ENCODE results near the gene MSX2.

The MSX2 gene

DNA sequence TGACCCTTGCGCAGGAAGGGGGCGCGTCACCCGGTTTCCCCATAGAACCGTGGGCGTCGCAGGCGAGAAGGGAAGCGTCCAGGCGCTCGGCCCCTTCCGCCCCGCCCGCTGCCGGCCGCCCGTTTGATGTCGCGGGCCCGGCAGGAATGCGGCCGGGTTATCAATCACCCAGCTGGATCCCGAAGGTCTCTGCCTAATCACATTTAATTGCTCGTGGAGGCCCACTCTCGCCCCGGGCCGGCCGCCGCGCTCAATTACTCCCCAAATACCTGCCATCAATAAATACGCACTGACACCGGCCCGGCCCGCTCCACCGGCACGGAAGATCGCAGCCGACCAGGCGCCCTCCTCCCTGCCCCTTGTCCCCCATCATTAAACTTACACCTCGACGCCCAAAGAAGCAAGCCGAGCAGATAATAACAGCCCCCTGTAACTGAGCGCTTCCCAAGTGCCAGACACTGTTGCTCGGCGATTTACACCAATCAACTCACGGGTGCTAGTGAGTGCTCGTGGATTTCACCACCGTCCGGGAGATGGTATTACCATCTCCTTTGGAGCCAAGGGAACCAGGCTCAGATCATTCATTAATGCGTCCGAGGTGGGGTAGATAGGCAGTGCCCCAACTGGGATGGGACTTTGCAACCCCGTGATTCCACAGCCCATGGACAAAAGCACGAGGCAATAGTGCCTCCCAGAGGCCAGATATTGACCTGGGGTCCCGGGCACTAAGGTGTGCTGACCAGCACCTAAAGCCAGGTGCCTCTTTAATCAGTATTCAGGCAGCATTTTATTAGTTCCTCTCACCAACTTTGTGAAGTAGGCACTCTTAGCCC lies 11.3 kb downstream of the MSX2 start:
- DNase-seq (ENCODE audit: insufficient read length) (no peak), FAIRE-seq (no peak)
- no peak for TF ChIP-seq POLR2AphosphoS5 (IDR thresholded peaks at IDR 0.05; ENCODE audit: low read depth, low read length)
- no peak for TF ChIP-seq TAF1 (IDR thresholded peaks at IDR 0.05; ENCODE audit: borderline replicate concordance, low read depth, low read length)
- no peak for TF ChIP-seq POLR2A (IDR thresholded peaks at IDR 0.05; ENCODE audit: low read depth, low read length)

DNA sequence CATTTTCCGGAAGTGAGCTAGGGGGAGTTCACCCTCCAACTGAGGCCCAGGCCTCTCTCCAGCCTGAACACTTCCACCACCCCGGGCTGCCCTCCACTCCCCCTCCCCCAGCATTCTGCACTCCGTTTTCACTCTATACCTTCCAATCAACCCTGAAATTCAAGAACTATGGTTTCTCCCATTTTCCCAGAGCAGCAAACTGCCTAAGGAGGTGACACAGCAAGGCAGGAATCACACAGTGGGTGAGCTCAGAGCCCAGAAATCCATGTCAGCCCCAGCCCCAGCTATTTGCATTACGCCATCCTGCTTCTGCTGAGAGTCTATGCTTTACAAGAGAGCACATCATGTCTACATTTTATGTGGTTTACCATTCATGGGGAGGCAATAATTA lies 11.9 kb downstream of the MSX2 start:
- DNase-seq (ENCODE audit: insufficient read length): no peak

DNA sequence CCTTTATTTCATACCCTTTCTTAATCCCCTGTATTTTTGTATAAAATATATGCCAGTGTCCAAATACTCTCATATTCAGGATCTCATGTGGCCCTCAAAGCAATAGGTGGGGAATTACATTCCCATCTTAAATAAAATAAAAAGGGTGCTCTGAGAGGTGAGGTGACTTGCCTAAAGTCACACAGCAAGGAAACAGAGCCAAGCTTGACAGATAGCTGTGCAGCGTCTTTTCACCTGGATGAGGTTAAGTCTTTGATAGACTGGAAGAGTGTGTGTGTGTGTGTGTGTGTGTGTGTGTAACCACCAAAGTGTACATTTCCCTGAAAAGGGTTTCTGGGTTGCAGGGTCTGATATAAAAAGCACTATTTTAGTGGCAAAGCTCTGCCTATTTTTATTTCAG lies 12.4 kb downstream of the MSX2 start:
- FAIRE-seq: no peak

More for the DNA sequence above, 11.9 kb downstream of the MSX2 start:
- no peak for FAIRE-seq
- TF ChIP-seq TAF1 (IDR thresholded peaks at IDR 0.05; ENCODE audit: borderline replicate concordance, low read depth, low read length) (no peak), POLR2AphosphoS5 (IDR thresholded peaks at IDR 0.05; ENCODE audit: low read depth, low read length) (no peak), POLR2A (IDR thresholded peaks at IDR 0.05; ENCODE audit: low read depth, low read length) (no peak)

DNA sequence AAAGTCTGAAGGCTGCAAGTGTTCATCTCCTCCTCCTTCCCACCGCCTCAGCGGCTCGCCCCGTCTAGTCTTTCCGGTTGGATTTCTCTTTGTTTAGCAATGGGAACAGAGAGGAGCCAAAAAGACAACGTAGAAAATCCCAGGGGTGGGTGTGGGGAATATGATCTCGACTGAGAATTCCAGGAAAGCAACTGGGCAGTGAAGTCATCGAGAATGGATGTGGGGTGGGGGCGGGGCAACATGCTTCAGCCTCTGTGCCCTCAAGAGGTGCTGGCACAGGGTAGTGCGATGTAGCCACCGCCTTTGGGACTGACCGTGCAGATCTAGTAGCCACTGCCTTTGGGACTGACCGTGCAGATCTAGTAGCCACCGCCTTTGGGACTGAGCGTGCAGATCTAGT lies 12.9 kb downstream of the MSX2 start:
- DNase-seq (ENCODE audit: insufficient read length): no peak
- TF ChIP-seq POLR2A (IDR thresholded peaks at IDR 0.05; ENCODE audit: low read depth, low read length) (no peak), POLR2AphosphoS5 (IDR thresholded peaks at IDR 0.05; ENCODE audit: low read depth, low read length) (no peak), TAF1 (IDR thresholded peaks at IDR 0.05; ENCODE audit: borderline replicate concordance, low read depth, low read length) (no peak)
- FAIRE-seq: no peak

More for the DNA sequence above, 12.4 kb downstream of the MSX2 start:
- TF ChIP-seq POLR2A (IDR thresholded peaks at IDR 0.05; ENCODE audit: low read depth, low read length) (no peak), TAF1 (IDR thresholded peaks at IDR 0.05; ENCODE audit: borderline replicate concordance, low read depth, low read length) (no peak), POLR2AphosphoS5 (IDR thresholded peaks at IDR 0.05; ENCODE audit: low read depth, low read length) (no peak)
- no peak for DNase-seq (ENCODE audit: insufficient read length)

DNA sequence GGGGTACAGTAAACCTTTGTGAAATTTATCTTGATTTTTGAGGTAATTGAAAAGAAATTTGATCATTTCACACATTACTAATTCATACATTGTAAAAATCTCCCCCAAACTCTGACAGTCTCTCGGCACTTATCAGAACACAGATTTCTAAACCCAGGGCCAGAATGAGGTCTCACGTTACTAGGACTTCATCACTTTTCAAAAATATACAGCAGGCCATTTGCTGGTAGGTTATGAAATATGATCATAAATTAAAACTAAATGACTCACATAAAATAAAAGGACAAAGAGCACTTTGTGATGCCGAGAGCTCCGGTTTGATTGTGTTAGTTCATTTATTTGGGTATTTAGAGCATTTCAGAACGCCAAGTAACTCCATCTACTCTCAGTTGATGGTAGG lies 17.0 kb downstream of the MSX2 start:
- no peak for FAIRE-seq
- DNase-seq (ENCODE audit: insufficient read length): no peak
- TF ChIP-seq POLR2A (IDR thresholded peaks at IDR 0.05; ENCODE audit: low read depth, low read length) (no peak), POLR2AphosphoS5 (IDR thresholded peaks at IDR 0.05; ENCODE audit: low read depth, low read length) (no peak), TAF1 (IDR thresholded peaks at IDR 0.05; ENCODE audit: borderline replicate concordance, low read depth, low read length) (no peak)

DNA sequence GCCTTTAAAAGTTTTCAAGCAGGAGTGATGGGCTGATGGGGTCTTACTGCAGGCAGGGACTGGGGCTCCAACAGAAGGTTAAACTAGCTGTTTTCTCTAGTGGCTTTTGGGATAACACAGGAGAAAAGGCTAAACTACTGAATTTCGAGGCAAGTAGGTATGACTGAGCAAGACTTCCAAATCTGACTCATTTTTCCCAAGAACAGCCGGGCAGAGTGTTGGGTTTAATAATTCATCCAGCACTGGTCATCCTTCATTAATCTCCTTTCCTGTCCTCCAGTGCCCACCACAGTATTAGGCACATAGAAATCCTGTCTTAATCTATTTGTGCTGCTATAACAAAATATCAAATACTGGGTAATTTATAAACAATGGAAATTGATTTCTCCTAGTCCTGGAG lies 20.5 kb downstream of the MSX2 start:
- TF ChIP-seq POLR2A (IDR thresholded peaks at IDR 0.05; ENCODE audit: low read depth, low read length) (no peak), TAF1 (IDR thresholded peaks at IDR 0.05; ENCODE audit: borderline replicate concordance, low read depth, low read length) (no peak), POLR2AphosphoS5 (IDR thresholded peaks at IDR 0.05; ENCODE audit: low read depth, low read length) (no peak)
- FAIRE-seq (no peak), DNase-seq (ENCODE audit: insufficient read length) (no peak)

DNA sequence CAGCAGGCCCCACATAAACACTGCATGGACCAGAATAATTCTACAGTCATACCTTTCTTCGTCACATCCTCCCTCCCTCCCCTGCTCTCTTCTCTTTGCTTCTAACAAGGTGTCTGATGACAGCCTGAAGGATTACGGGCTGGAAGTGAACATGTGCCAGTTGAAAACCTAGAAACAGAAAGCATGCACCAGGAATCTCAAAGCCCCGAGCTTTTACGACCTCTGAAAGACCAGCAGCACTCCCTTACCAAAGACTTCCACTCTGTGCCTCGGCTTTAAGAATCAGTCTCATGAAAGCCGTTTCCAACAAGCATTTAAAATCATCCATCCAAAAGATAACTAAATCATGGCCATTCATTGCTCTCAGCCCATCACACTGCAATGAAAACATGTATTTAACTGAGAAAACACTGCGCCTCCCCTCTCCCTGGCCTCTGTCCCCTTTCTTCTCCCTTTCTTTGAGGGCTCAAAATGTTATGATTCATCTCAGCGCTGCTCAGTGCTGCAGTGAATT lies 21.3 kb downstream of the MSX2 start:
- FAIRE-seq: no peak
- DNase-seq (ENCODE audit: insufficient read length): no peak
- TF ChIP-seq POLR2A (IDR thresholded peaks at IDR 0.05; ENCODE audit: low read depth, low read length): no peak
- no peak for TF ChIP-seq TAF1 (IDR thresholded peaks at IDR 0.05; ENCODE audit: borderline replicate concordance, low read depth, low read length)
- no peak for TF ChIP-seq POLR2AphosphoS5 (IDR thresholded peaks at IDR 0.05; ENCODE audit: low read depth, low read length)

DNA sequence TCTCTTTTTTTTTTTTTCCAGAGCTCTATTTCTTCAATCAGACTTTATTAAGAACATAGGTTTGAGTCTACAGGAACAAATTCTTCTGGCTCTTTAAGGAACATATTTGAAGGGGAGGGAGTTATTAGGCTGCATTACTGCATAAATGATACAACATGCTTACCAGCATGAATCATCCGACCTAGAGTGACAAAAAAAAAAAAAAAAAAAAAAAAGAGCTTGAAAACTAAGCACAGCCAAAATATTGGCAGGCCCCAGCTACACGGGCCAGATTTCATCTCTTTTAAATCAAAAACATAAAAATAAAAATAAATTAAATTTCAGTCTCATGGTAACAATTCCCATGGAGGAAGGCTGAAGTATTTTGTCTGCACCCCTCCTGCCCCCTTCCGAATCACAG lies 26.3 kb downstream of the MSX2 start:
- no peak for TF ChIP-seq TAF1 (IDR thresholded peaks at IDR 0.05; ENCODE audit: borderline replicate concordance, low read depth, low read length)
- TF ChIP-seq POLR2AphosphoS5 (IDR thresholded peaks at IDR 0.05; ENCODE audit: low read depth, low read length): no peak
- TF ChIP-seq POLR2A (IDR thresholded peaks at IDR 0.05; ENCODE audit: low read depth, low read length): no peak
- FAIRE-seq (no peak), DNase-seq (ENCODE audit: insufficient read length) (no peak)

DNA sequence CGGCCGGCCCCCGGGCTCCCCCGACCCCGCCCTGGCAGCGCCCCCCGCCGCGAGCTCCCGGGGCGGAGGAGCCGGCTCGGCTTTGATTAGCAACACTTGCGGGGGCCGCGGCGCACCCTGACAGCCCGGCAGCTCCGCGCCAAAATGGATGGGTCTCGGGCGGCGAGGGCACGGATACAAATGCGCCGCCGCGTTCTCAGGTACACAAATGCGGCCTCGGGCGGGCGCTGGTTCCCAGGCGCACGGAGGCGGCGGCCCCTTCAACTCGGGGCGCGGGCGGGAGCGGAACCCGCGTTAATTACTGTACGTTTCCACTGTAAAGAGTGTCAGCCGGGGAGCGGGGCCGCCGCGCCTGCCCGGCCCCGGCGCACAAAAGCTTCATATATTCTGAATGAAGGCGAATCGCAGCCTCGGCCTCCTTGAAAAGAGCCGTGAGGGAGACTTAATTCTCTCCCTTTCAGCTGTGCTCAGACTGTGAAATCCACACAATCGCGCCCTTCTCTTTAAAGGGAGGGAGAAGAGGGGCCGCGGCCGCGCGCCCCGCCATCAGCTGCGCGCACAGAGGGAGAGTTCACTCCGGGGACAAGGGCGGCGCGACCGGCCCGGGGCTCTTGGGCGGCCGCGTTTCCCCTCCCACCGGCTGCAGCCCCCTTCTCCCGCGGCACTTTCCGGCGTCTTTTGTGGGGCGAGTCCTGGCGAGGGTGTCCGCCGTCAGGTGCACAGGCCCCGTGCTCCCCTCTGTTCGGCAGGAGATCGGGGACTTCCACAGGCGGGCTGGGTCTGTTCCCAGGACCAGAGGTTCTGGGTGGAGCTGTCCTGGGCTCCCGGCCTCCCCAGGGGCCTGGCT lies 27.0 kb downstream of the MSX2 start:
- DNase-seq (ENCODE audit: insufficient read length) (no peak), FAIRE-seq (no peak)
- TF ChIP-seq TAF1 (IDR thresholded peaks at IDR 0.05; ENCODE audit: borderline replicate concordance, low read depth, low read length) (no peak), POLR2AphosphoS5 (IDR thresholded peaks at IDR 0.05; ENCODE audit: low read depth, low read length) (no peak), POLR2A (IDR thresholded peaks at IDR 0.05; ENCODE audit: low read depth, low read length) (no peak)

DNA sequence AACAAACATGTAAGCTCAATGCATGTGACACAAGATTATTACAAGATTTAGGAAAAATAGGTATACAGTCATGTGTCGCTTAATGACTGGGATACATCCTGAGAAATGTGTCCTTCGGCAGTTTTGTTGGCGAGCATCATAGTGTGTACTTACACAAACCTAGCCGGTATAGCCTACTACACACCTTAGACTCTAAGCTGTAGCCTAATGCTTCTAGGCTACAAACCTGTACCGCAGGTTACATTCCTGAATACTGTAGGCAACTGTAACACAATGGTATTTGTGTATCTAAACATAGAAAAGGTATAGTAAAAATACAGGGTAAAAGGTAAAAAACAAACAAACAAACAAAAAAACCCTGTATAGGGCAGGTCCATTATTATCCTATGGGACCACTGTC lies 27.7 kb downstream of the MSX2 start:
- FAIRE-seq: no peak
- TF ChIP-seq POLR2AphosphoS5 (IDR thresholded peaks at IDR 0.05; ENCODE audit: low read depth, low read length): no peak
- TF ChIP-seq POLR2A (IDR thresholded peaks at IDR 0.05; ENCODE audit: low read depth, low read length): no peak
- TF ChIP-seq TAF1 (IDR thresholded peaks at IDR 0.05; ENCODE audit: borderline replicate concordance, low read depth, low read length): no peak
- no peak for DNase-seq (ENCODE audit: insufficient read length)

DNA sequence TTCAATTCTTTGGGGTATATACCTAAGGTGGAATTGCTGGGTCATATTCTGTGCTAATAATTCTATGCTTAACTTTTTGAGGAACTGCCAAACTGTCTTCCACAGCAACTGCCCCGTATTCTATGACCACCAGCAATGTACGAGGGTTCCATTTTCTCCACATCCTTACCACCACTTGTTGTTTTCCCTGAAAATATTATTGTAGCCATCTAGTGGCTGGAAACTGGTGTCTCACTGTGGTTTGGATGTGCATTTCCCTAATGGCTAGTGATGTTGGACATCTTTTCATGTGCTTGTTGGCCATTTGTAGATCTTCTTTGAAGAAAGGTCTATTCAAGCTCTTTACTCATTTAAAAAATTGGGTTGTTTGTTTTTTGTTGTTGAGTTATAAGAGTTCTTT lies 30.7 kb downstream of the MSX2 start:
- TF ChIP-seq POLR2AphosphoS5 (IDR thresholded peaks at IDR 0.05; ENCODE audit: low read depth, low read length): no peak
- TF ChIP-seq TAF1 (IDR thresholded peaks at IDR 0.05; ENCODE audit: borderline replicate concordance, low read depth, low read length): no peak
- TF ChIP-seq POLR2A (IDR thresholded peaks at IDR 0.05; ENCODE audit: low read depth, low read length): no peak
- DNase-seq (ENCODE audit: insufficient read length) (no peak), FAIRE-seq (no peak)

Measured in GM12892 (cell line).